GM19023 (cell line): ENCODE results near the gene TSR1.

ENCODE experiments used
- ATAC-seq: cut with Tn5 transposase; IDR thresholded peaks from one replicate; pipeline ENCODE4 v1.9.1; 2021; ENCODE audit warnings: mild to moderate bottlenecking, moderate library complexity; ENCODE audit not compliant: unreplicated experiment

Gene TSR1

DNA sequence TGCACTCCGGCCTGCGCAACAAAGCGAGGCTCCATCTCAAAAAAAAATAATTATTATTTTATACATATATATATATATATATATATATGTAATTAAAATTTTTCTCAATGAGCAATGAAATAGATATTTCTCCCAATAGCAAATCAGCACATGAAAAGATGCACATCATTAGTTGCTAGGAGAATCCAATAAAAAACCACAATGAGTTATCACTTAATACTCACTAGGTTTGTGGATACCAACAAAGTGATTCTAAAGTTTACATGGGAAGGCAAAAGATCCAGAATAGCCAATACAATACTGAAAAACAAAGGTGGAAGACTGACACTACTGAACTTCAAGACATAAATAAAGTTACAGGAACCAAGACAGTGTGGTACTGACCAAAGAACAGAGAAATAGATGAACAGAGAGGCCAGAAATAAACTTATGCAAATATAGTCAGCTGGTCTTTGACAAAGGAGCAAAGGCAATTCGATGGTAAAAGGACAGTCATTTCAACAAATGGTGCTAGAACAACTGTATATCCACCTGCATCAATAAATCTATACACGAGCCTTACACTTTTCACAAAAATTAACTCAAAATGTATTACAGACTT is 46.3 kb downstream of the TSR1 start:
- ATAC-seq = no peak

DNA sequence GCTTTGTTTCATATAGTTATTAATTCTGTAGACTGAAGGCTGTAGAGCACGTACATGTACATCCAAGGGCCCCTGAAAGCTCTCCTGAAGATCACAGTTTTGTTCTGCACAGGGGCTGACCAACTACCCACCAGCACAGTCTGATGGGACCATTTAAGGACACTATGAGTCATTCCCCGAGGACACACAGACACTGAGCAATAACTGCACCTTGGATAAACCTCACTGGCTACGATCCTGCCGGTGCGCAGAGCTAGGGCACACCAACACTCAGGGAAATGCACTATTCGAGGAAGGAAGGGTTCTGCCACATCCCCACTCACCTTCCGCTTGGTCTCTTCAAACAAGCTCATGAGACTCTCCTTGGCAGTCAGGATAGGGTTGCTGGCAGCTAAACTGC is 53.0 kb downstream of the TSR1 start:
- ATAC-seq = no peak

DNA sequence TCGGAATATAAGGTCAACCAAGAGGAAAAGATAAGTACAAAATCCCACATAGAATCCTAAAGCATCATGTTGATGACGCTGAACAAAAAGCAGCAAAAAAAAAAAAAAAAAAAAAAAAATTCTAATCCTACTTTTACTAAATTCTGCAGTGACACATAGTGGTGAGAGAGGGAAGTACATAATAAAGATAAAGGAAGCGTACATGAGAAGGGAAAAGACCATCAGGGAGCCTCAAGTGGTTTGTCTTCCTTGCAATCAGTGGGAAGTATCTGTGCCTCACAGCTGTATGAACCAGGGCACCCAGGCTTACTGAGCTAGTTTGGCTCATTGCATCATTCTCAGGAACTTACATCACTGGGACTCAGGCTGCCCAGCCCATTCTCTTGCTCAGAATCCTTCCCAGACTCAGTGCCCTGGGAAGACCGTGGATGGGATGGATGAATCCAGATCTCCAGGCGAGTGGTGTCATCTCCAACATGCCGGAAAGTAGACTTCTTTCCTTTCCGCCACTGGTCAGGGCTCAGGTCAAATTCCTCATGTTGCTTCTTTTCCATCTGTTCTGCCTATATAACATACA is 53.9 kb downstream of the TSR1 start:
- no peak for ATAC-seq

DNA sequence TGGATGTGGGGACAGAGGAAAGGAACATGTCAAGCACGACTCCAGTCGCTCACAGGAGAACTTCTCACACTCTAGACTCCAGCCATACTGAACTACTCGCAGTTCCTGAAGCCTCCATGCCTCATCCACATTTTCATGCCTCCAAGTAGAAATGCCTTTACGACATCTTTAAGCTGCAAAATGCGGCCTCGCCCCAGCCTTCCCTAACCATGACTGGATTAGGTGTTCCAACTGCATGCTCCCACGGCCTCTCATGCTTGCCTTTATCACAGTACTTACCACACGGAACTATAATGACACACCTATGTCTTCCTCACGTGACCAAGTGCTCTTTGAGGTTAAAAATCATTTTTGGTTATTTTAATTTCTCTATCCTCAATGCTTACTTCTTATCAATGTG is 56.5 kb downstream of the TSR1 start:
- ATAC-seq = no peak

DNA sequence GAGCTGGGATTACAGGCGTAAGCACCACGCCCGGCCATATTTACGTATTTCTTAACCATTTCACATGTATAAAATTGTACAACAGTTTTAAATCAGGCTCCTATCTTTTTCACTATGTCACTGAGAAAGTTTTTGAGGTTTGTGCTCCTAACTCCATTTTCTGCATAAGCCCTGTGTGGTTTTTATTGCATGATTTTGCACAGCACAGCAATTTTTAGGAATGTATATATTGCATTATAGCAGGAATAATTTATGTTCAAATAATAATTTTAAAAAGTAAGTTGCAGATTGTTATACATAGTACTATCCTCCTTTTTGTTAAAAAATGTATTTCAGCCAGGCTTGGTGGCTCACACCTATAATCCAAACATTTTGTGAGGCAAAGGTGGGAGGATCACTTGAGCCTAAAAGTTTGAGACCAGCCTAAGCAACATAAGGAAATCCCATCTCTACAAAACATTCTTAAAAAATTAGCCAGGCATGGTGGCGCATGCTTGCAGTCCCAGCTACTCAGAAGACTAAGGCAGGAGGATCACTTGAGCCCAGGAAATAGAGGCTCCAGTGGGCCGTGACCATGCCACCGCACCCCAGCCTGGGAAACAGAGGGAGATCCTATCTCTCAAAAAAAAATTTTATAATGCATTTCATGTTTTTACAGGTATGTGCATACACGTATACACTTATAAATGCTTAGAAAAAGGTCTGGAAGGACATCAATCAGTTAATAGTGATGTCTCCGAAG is 58.7 kb downstream of the TSR1 start:
- ATAC-seq = no peak

DNA sequence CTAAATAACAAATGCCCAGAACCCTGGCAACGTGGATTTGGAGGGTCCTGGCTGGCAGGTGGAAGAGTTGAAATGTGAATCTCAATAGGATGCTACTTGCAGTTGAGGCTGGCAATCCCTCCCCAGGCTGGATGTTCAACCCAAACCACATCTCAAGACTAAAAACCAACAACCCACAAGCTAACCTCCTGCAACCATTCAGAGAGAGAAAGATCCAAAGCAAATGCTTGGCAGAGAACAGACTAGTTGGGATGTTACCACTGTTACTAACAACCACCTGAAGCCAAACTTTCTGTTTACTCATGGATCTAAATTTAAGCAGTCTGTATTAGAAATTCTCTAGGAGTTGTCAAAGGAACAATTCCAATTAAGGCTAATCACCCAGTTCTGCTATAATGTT is 60.5 kb downstream of the TSR1 start:
- no peak for ATAC-seq

DNA sequence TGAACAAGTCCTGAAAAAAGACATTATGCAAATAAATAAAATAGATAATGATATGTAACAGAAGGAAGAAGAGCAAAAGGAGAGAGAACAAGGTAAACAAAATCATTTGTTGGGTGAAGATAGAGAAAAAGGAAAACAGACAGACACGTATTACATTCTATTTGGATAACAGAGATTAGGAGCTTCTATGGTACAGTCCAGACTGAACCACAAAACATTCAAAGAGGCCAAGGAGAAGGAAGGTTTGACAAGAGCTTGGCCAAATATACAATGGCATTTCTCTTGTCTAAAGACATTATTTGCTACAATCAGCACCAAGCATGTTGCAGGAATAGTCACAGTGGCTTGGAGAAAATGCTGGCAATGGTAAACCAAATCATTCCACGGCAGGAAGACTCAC is 61.8 kb downstream of the TSR1 start:
- ATAC-seq = no peak
